Heart left ventricle (tissue), 13 donors: ENCODE measurements around the gene ADAMTSL1.

Experiments used
- CTCF ChIP-seq, 12 donors: fragments of 200-600 bp; sonication (generic) in 4 of 12; IDR thresholded peaks; one replicate each; pipeline versions ENCODE4 v1.5.0 to v1.8.0; 2018 to 2022; ENCODE audit warnings: antibody characterized with exemption in 12 of 12, mild to moderate bottlenecking in 5 of 12
- POLR2A ChIP-seq, 2 donors: fragments of 450-650 bp; IDR thresholded peaks; one replicate each; pipeline ENCODE4 v1.6.1; 2017; ENCODE audit warnings: antibody characterized with exemption in 2 of 2, mild to moderate bottlenecking in 2 of 2, moderate library complexity in 2 of 2
- donor health status: ischemic (EF 13 %, LVEDD 7.1; RV severe dilation, severe dysfunction).
- donor health status: DM: no; HTN: yes; CAD: no.
- donor health status: DM: no; HTN: no; CAD: no.
- donor health status: ischemic (EF 25% LVEDD 6.9; RV normal size, moderate dysfunction).
- donor health status: ischemic (EF 25% LVEDD 5.7; RV mildly dilated, moderate dysfunction).
- donor health status: ischemic (EF 35%, LVEDD 5.7; RV mildly dilated, moderate dysfunction).
- donor health status: nonischemic (EF 11% LVEDD 7.7; RV severe dilation, severe dysfunction).
- donor health status: DM: yes; HTN: yes; CAD: no.
- donor health status: PGD.
- donor health status: ischemic (EF 29% LVEDD 5.4; RV normal size, mild dysfunction).
- donor health status: nonischemic (EF 23%, LVEDD 6.1; RV moderate dilation, normal function).

GRCh38 chr9:18730241-18730640, 256.3 kb downstream of the ADAMTSL1 start:
- no peak for TF ChIP-seq CTCF (IDR thresholded peaks at IDR 0.05)
- no peak for TF ChIP-seq POLR2A (IDR thresholded peaks at IDR 0.05)
